HG03520 (cell line): ENCODE measurements around the gene PRKAG2.
"Not testable (repeated sequence)": the region's sequence is repeated elsewhere in the genome, so short reads cannot be mapped to it uniquely, and the experiment has no call there.

Experiments
- ATAC-seq: cut with Tn5 transposase; IDR thresholded peaks from one replicate; pipeline ENCODE4 v1.9.1; 2021; ENCODE audit warnings: mild to moderate bottlenecking, moderate library complexity; ENCODE audit not compliant: unreplicated experiment

Gene PRKAG2

GRCh38 chr7:151540146-151540545 is 336.8 kb downstream of the PRKAG2 start:
- ATAC-seq = no peak

GRCh38 chr7:151539088-151539671 is 337.7 kb downstream of the PRKAG2 start:
- ATAC-seq = peak; percentile 69

GRCh38 chr7:151537818-151538561 is 338.9 kb downstream of the PRKAG2 start:
- ATAC-seq = no peak

- not testable (repeated sequence) for ATAC-seq
These were observed 340.7 kb downstream of the PRKAG2 start for GRCh38 chr7:151536178-151536577.

- no peak for ATAC-seq
These were observed 347.1 kb downstream of the PRKAG2 start for GRCh38 chr7:151529842-151530241.

- no peak for ATAC-seq
These were observed 352.1 kb downstream of the PRKAG2 start for GRCh38 chr7:151524845-151525244.

GRCh38 chr7:151524331-151524730 is 352.6 kb downstream of the PRKAG2 start:
- ATAC-seq = no peak

GRCh38 chr7:151520419-151521261 is 356.3 kb downstream of the PRKAG2 start:
- ATAC-seq = no peak

- ATAC-seq = peak; percentile 70
These were observed 357.0 kb downstream of the PRKAG2 start, which contains the start of gene RHEB for GRCh38 chr7:151519765-151520418. Gene RHEB (minus strand): TSS chr7:151519895. CDS start chr7:151519511, 384 bp downstream.

GRCh38 chr7:151518947-151519764 is 357.8 kb downstream of the PRKAG2 start:
- peak; percentile 41 for ATAC-seq

- ATAC-seq = no peak
These were observed 358.6 kb downstream of the PRKAG2 start for GRCh38 chr7:151518105-151518946.

- ATAC-seq = no peak
These were observed 359.3 kb downstream of the PRKAG2 start for GRCh38 chr7:151517601-151518104.

- ATAC-seq = no peak
These were observed 361.7 kb downstream of the PRKAG2 start for GRCh38 chr7:151515276-151515565.

- no peak for ATAC-seq
These were observed 362.2 kb downstream of the PRKAG2 start for GRCh38 chr7:151514461-151515275.

GRCh38 chr7:151513133-151513532 is 363.8 kb downstream of the PRKAG2 start:
- no peak for ATAC-seq

- no peak for ATAC-seq
These were observed 364.6 kb downstream of the PRKAG2 start for GRCh38 chr7:151512353-151512752.

- ATAC-seq = no peak
These were observed 365.0 kb downstream of the PRKAG2 start for GRCh38 chr7:151511946-151512345.

GRCh38 chr7:151511270-151511669 is 365.6 kb downstream of the PRKAG2 start:
- ATAC-seq = no peak
